GM20000 (cell line): ENCODE results near the gene SLC6A13.
"Not testable (repeated sequence)": the region's sequence is repeated elsewhere in the genome, so short reads cannot be mapped to it uniquely, and the experiment has no call there.

ENCODE experiments used
- DNase-seq: peaks from one replicate; pipeline ENCODE4 v3.0.0; 2012; ENCODE audit warnings: low spot score
- CTCF ChIP-seq: IDR thresholded peaks from 2 replicates; pipeline ENCODE4 v1.5.1; 2012; ENCODE audit warnings: mild to moderate bottlenecking, control low read depth; ENCODE audit errors: extremely low read depth, missing control alignments

Gene SLC6A13

GRCh38 chr12:219891-220352, 42.7 kb downstream of the SLC6A13 start:
- DNase-seq: peak; percentile 73
- peak; percentile 32 for TF ChIP-seq CTCF

GRCh38 chr12:218728-219590, 43.7 kb downstream of the SLC6A13 start:
- no peak for TF ChIP-seq CTCF
- no peak for DNase-seq

- no peak for TF ChIP-seq CTCF
- DNase-seq: no peak
These were observed 44.4 kb downstream of the SLC6A13 start for GRCh38 chr12:218221-218620.

GRCh38 chr12:217029-217428, 45.6 kb downstream of the SLC6A13 start:
- DNase-seq: not testable (repeated sequence)

GRCh38 chr12:215116-215515, 47.5 kb downstream of the SLC6A13 start:
- no peak for DNase-seq
- TF ChIP-seq CTCF: no peak

- TF ChIP-seq CTCF: no peak
- DNase-seq: no peak
These were observed 48.5 kb downstream of the SLC6A13 start, which contains the start of gene SLC6A12 for GRCh38 chr12:214003-214741. SLC6A12 (minus strand) TSS chr12:214157; CDS start chr12:209986, 4,171 bp downstream.

GRCh38 chr12:213527-213932, 49.1 kb downstream of the SLC6A13 start:
- no peak for DNase-seq
- TF ChIP-seq CTCF: no peak
